ENCODE results near the gene RSU1. TPM values are rescaled to one million over a fixed set of nuclear protein-coding genes. Genes with fewer than 3 reads are reported as not detected.

The RSU1 gene
- total RNA-seq, 1 experiment from 2014 or later, result 29.5 TPM

- TF ChIP-seq SP1 (IDR thresholded peaks at IDR 0.05; ENCODE audit: low read depth), result no peak
- no peak for TF ChIP-seq YY1 (IDR thresholded peaks at IDR 0.05; ENCODE audit: extremely low read depth, insufficient replicate concordance, low read depth, low read length)
- TF ChIP-seq TCF7L2 (IDR thresholded peaks at IDR 0.05; ENCODE audit: borderline replicate concordance, extremely low read depth, insufficient read depth, insufficient read length), result no peak
- no peak for TF ChIP-seq CTCF (IDR thresholded peaks at IDR 0.05 in 2 of 3, conservative IDR thresholded peaks at IDR 0.05 in 1 of 3; ENCODE audit: borderline replicate concordance in 1 of 3, insufficient read depth in 1 of 3, low read depth in 2 of 3, low read length in 2 of 3)
- no peak for TF ChIP-seq EZH2 (IDR thresholded peaks at IDR 0.05)
- TF ChIP-seq MAX (IDR thresholded peaks at IDR 0.05), result no peak
- no peak overlapping the region for H3K9ac ChIP-seq (ENCODE audit: low read length)
- no peaks in the 10 kb centered on the region for H3K27me3 ChIP-seq (ENCODE audit: insufficient read depth, low read length)
- no peaks in the 10 kb centered on the region for H3K9me3 ChIP-seq (ENCODE audit: control insufficient read depth in 1 of 2, insufficient read depth in 1 of 2, low read depth in 1 of 2, low read length in 2 of 2)
- H3K79me2 ChIP-seq (ENCODE audit: insufficient read depth, low read length), result no peaks in the 10 kb centered on the region
- H3K36me3 ChIP-seq (ENCODE audit: control insufficient read depth in 1 of 2, insufficient read depth in 2 of 2, low read length in 2 of 2), result no peaks in the 10 kb centered on the region
- no peaks in the 10 kb centered on the region for H3K9me2 ChIP-seq (ENCODE audit: insufficient read depth)
- no peak overlapping the region for H3K4me3 ChIP-seq (replicated peaks in 1 of 2; ENCODE audit: low read depth in 1 of 2, low read length in 2 of 2)
- ChIA-PET CTCF (no interaction called here), RAD21 (ENCODE audit: low non-redundant PET in 1 of 2, low total read pairs in 2 of 2, uncharacterized antibody in 2 of 2, unreplicated experiment in 2 of 2) (no interaction called here), POLR2A (no interaction called here)
- ATAC-seq (no peak), DNase-seq (ENCODE audit: low read depth, low spot score) (no peak)
- H4K20me1 ChIP-seq (ENCODE audit: insufficient read depth), result no peaks in the 10 kb centered on the region
- H3K4me2 ChIP-seq (ENCODE audit: low read length), result no peak overlapping the region
- intact Hi-C loops (cut with micrococcal nuclease), result no loop called here
- H3K27ac ChIP-seq (ENCODE audit: low read depth, low read length), result no peak overlapping the region
- H3K4me1 ChIP-seq (ENCODE audit: control insufficient read depth in 1 of 2, insufficient read depth in 2 of 2, low read length in 2 of 2), result no peaks in the 10 kb centered on the region
- BruUV-seq (replicated peaks), result no TSS peak
- no peak overlapping the region for H2AFZ ChIP-seq (ENCODE audit: low read depth, low read length, poor library complexity, severe bottlenecking)
Observed at GRCh38 chr10:16679511-16679910, 137.7 kb downstream of the RSU1 start.

- no peak overlapping the region for H3K4me3 ChIP-seq (replicated peaks in 1 of 2; ENCODE audit: low read depth in 1 of 2, low read length in 2 of 2)
- H4K20me1 ChIP-seq (ENCODE audit: insufficient read depth), result no peaks in the 10 kb centered on the region
- no peaks in the 10 kb centered on the region for H3K9me2 ChIP-seq (ENCODE audit: insufficient read depth)
- no TSS peak for BruUV-seq (replicated peaks)
- ChIA-PET POLR2A (no interaction called here), RAD21 (ENCODE audit: low non-redundant PET in 1 of 2, low total read pairs in 2 of 2, uncharacterized antibody in 2 of 2, unreplicated experiment in 2 of 2) (no interaction called here), CTCF (no interaction called here)
- H3K79me2 ChIP-seq (ENCODE audit: insufficient read depth, low read length), result no peaks in the 10 kb centered on the region
- no peak for ATAC-seq
- H3K9ac ChIP-seq (ENCODE audit: low read length), result no peak overlapping the region
- no peaks in the 10 kb centered on the region for H3K4me1 ChIP-seq (ENCODE audit: control insufficient read depth in 1 of 2, insufficient read depth in 2 of 2, low read length in 2 of 2)
- intact Hi-C loops (cut with micrococcal nuclease), result no loop called here
- H3K27me3 ChIP-seq (ENCODE audit: insufficient read depth, low read length), result no peaks in the 10 kb centered on the region
- H3K4me2 ChIP-seq (ENCODE audit: low read length), result no peak overlapping the region
- H2AFZ ChIP-seq (ENCODE audit: low read depth, low read length, poor library complexity, severe bottlenecking), result no peak overlapping the region
- H3K9me3 ChIP-seq (ENCODE audit: control insufficient read depth in 1 of 2, insufficient read depth in 1 of 2, low read depth in 1 of 2, low read length in 2 of 2), result no peaks in the 10 kb centered on the region
- DNase-seq (ENCODE audit: low read depth, low spot score), result no peak
- no peaks in the 10 kb centered on the region for H3K36me3 ChIP-seq (ENCODE audit: control insufficient read depth in 1 of 2, insufficient read depth in 2 of 2, low read length in 2 of 2)
- no peak overlapping the region for H3K27ac ChIP-seq (ENCODE audit: low read depth, low read length)
- TF ChIP-seq SIN3A (IDR thresholded peaks at IDR 0.05; ENCODE audit: low read depth) (no peak), CBX3 (IDR thresholded peaks at IDR 0.05; ENCODE audit: low read depth) (no peak), EZH2 (IDR thresholded peaks at IDR 0.05) (no peak), ATF3 (IDR thresholded peaks at IDR 0.05) (no peak), REST (IDR thresholded peaks at IDR 0.05; ENCODE audit: low read depth) (no peak), TCF7L2 (IDR thresholded peaks at IDR 0.05; ENCODE audit: borderline replicate concordance, extremely low read depth, insufficient read depth, insufficient read length) (no peak), ZFX (IDR thresholded peaks at IDR 0.05) (no peak), ZBTB33 (IDR thresholded peaks at IDR 0.05; ENCODE audit: extremely low read depth, insufficient replicate concordance, low read length) (no peak)
Observed at GRCh38 chr10:16675334-16675733, 141.9 kb downstream of the RSU1 start.
